Left renal pelvis (tissue), 4 donors: ENCODE results near the gene COL6A2. TPM values are rescaled to one million over a fixed set of nuclear protein-coding genes. Genes with fewer than 3 reads are reported as not detected.

ENCODE experiments used
- DNase-seq, 4 donors: peaks; one replicate each; pipeline ENCODE4 v3.0.0-alpha.2; 2013; ENCODE audit warnings: low read depth in 4 of 4, low spot score in 3 of 4
- polyA plus RNA-seq, 4 donors: library from polyadenylated mRNA; unstranded; fragments of 120-200 nt; gene quantifications; one replicate each; pipeline ENCODE4 v1.2.1, GENCODE V29; 2013; ENCODE audit not compliant: insufficient read length in 4 of 4

The COL6A2 gene
- polyA plus RNA-seq, 4 donors: 205 to 1,137 (median 238) TPM

- DNase-seq: no peak
These were observed 14.2 kb downstream of the COL6A2 start for GRCh38 chr21:46111857-46112724.

GRCh38 chr21:46112725-46113215 is 14.9 kb downstream of the COL6A2 start:
- DNase-seq: no peak

GRCh38 chr21:46113497-46114176 is 15.7 kb downstream of the COL6A2 start:
- no peak for DNase-seq

- no peak for DNase-seq
These were observed 17.1 kb downstream of the COL6A2 start for GRCh38 chr21:46114963-46115362.

GRCh38 chr21:46115441-46116188 is 17.7 kb downstream of the COL6A2 start:
- no peak for DNase-seq

- no peak for DNase-seq
These were observed 18.4 kb downstream of the COL6A2 start for GRCh38 chr21:46116189-46116775.

GRCh38 chr21:46116776-46117585 is 19.1 kb downstream of the COL6A2 start:
- no peak for DNase-seq

GRCh38 chr21:46117586-46118315 is 19.8 kb downstream of the COL6A2 start:
- no peak for DNase-seq

- no peak for DNase-seq
These were observed 20.6 kb downstream of the COL6A2 start for GRCh38 chr21:46118316-46119143.

GRCh38 chr21:46119144-46119636 is 21.3 kb downstream of the COL6A2 start:
- DNase-seq: no peak

GRCh38 chr21:46119637-46120271 is 21.8 kb downstream of the COL6A2 start:
- no peak for DNase-seq

GRCh38 chr21:46120301-46121285 is 22.7 kb downstream of the COL6A2 start:
- no peak for DNase-seq

- no peak for DNase-seq
These were observed 23.6 kb downstream of the COL6A2 start for GRCh38 chr21:46121286-46122221.

- DNase-seq: no peak
These were observed 24.3 kb downstream of the COL6A2 start for GRCh38 chr21:46122237-46122671.
